Stimulated activated CD8-positive, alpha-beta memory T cell treated with anti-CD3 and anti-CD28 coated beads, Interleukin-12 subunit alpha, Interleukin-12 subunit beta, amount 100 ng/mL, for 1 hour (primary cell): Measurements from ENCODE around the gene TMCO6.
"Not testable (repeated sequence)": the region's sequence is repeated elsewhere in the genome, so short reads cannot be mapped to it uniquely, and the experiment has no call there.

Experiments
- DNase-seq: peaks from one replicate; pipeline ENCODE4 v3.0.0-alpha.2; 2020; ENCODE audit warnings: low read depth

Gene TMCO6

GRCh38 chr5:140630292-140631035 is 8.8 kb upstream of the TMCO6 start:
- no peak for DNase-seq

GRCh38 chr5:140631036-140631417 is 8.2 kb upstream of the TMCO6 start:
- DNase-seq, result no peak

GRCh38 chr5:140631831-140632365 is 7.4 kb upstream of the TMCO6 start:
- DNase-seq, result no peak

- peak; percentile 19 for DNase-seq
Measured at GRCh38 chr5:140632366-140633020, 6.8 kb upstream of the TMCO6 start.

GRCh38 chr5:140633021-140633471 is 6.2 kb upstream of the TMCO6 start, which contains the start of gene CD14:
TSS of gene CD14 (minus strand) at chr5:140633175. CDS start at chr5:140633071, 104 bp downstream.
- DNase-seq, result no peak

- DNase-seq, result no peak
Measured at GRCh38 chr5:140633501-140633900, 5.8 kb upstream of the TMCO6 start.

- no peak for DNase-seq
Measured at GRCh38 chr5:140634103-140634502, 5.1 kb upstream of the TMCO6 start.

- DNase-seq, result no peak
Measured at GRCh38 chr5:140635291-140636257, 3.7 kb upstream of the TMCO6 start.

- DNase-seq, result no peak
Measured at GRCh38 chr5:140637371-140638100, 1.7 kb upstream of the TMCO6 start.

GRCh38 chr5:140638898-140639147 is 428 bp upstream of the TMCO6 start:
- DNase-seq, result not testable (repeated sequence)

- DNase-seq, result no peak
Measured at GRCh38 chr5:140641716-140642115, 2.5 kb downstream of the TMCO6 start.

- DNase-seq, result no peak
Measured at GRCh38 chr5:140642718-140643117, 3.5 kb downstream of the TMCO6 start.

- no peak for DNase-seq
Measured at GRCh38 chr5:140647042-140647419, 7.8 kb downstream of the TMCO6 start.

- DNase-seq, result no peak
Measured at GRCh38 chr5:140658870-140659269, 19.6 kb downstream of the TMCO6 start.

- DNase-seq, result not testable (repeated sequence)
Measured at GRCh38 chr5:140660371-140660770, 21.1 kb downstream of the TMCO6 start.

- DNase-seq, result no peak
Measured at GRCh38 chr5:140664030-140664358, 24.7 kb downstream of the TMCO6 start.

GRCh38 chr5:140664359-140665119 is 25.3 kb downstream of the TMCO6 start, which contains the start of gene WDR55:
TSS of gene WDR55 (plus strand) at chr5:140664904. CDS start at chr5:140664913, 9 bp downstream.
- peak; percentile 94 for DNase-seq

- not testable (repeated sequence) for DNase-seq
Measured at GRCh38 chr5:140671035-140671434, 31.8 kb downstream of the TMCO6 start.

GRCh38 chr5:140671472-140672125 is 32.3 kb downstream of the TMCO6 start:
- DNase-seq, result no peak

GRCh38 chr5:140672455-140673186 is 33.4 kb downstream of the TMCO6 start:
- DNase-seq, result no peak
